Neural progenitor cell (in vitro differentiated cells): ENCODE measurements around the gene SPINK6. TPM values are rescaled to one million over a fixed set of nuclear protein-coding genes. Genes with fewer than 3 reads are reported as not detected.

Experiments
- DNase-seq: peaks from one replicate; pipeline ENCODE4 v3.0.0-alpha.2; 2016; ENCODE audit warnings: low spot score
- H2AFZ ChIP-seq: fragments of 200-600 bp; sonication (generic); replicated peaks from 2 replicates; pipeline ENCODE4 v1.6.1; 2016; ENCODE audit warnings: antibody characterized with exemption
- H3F3A ChIP-seq: fragments of 200-600 bp; sonication (generic); 2 replicates; pipeline ENCODE4 v1.6.1; 2016; ENCODE audit warnings: antibody characterized with exemption, low read depth
- H3K27ac ChIP-seq: fragments of 200-600 bp; sonication (generic); 2 replicates; pipeline ENCODE4 v1.5.1; 2016; ENCODE audit warnings: mild to moderate bottlenecking
- H3K27me3 ChIP-seq: fragments of 200-600 bp; sonication (generic); 2 replicates; pipeline ENCODE4 v1.6.1; 2016; ENCODE audit warnings: mild to moderate bottlenecking, moderate library complexity
- H3K36me3 ChIP-seq: fragments of 200-600 bp; sonication (generic); 2 replicates; pipeline ENCODE4 v1.5.1; 2016
- H3K4me1 ChIP-seq: fragments of 200-600 bp; sonication (generic); 2 replicates; pipeline ENCODE4 v1.6.1; 2016; ENCODE audit warnings: mixed run types
- H3K4me2 ChIP-seq: fragments of 200-600 bp; sonication (generic); 2 replicates; pipeline ENCODE4 v1.6.1; 2016
- H3K4me3 ChIP-seq: fragments of 200-600 bp; sonication (generic); 2 replicates; pipeline ENCODE4 v1.5.1; 2016
- H3K79me2 ChIP-seq: fragments of 200-600 bp; sonication (generic); 2 replicates; pipeline ENCODE4 v1.6.1; 2016; ENCODE audit warnings: low read depth
- H3K9ac ChIP-seq: fragments of 200-600 bp; sonication (generic); 2 replicates; pipeline ENCODE4 v1.6.1; 2016
- H3K9me3 ChIP-seq: fragments of 200-600 bp; sonication (generic); 2 replicates; pipeline ENCODE4 v1.5.1; 2016; ENCODE audit warnings: low read depth
- H4K20me1 ChIP-seq: fragments of 200-600 bp; sonication (generic); 2 replicates; pipeline ENCODE4 v1.6.1; 2016; ENCODE audit warnings: low read depth
- H3K27ac Mint-ChIP-seq: 3 replicates; pipeline ENCODE4 v1.8.0; 2021; ENCODE audit warnings: mixed read lengths
- H3K27me3 Mint-ChIP-seq: 2 replicates; pipeline ENCODE4 v1.8.0; 2022; ENCODE audit warnings: low read depth, mild to moderate bottlenecking, inconsistent platforms, moderate library complexity, mixed read lengths; ENCODE audit not compliant: insufficient read depth
- H3K36me3 Mint-ChIP-seq: 3 replicates; pipeline ENCODE4 v1.8.0; 2021; ENCODE audit warnings: mixed read lengths
- H3K4me1 Mint-ChIP-seq: 3 replicates; pipeline ENCODE4 v1.8.0; 2021; ENCODE audit warnings: mixed read lengths
- H3K4me3 Mint-ChIP-seq: 3 replicates; pipeline ENCODE4 v1.8.0; 2021; ENCODE audit warnings: mild to moderate bottlenecking, moderate library complexity, mixed read lengths
- H3K9me3 Mint-ChIP-seq: 3 replicates; pipeline ENCODE4 v1.8.0; 2020; ENCODE audit warnings: mixed read lengths
- EZH2 ChIP-seq: fragments of 200-600 bp; sonication (generic); IDR thresholded peaks from 2 replicates; pipeline ENCODE4 v1.6.1; 2017; ENCODE audit warnings: antibody characterized with exemption, mild to moderate bottlenecking, moderate library complexity
- EZH2phosphoT487 ChIP-seq: fragments of 200-600 bp; sonication (generic); IDR thresholded peaks from 2 replicates; pipeline ENCODE4 v1.6.1; 2017; ENCODE audit warnings: antibody characterized with exemption
- total RNA-seq: library from RNA; depleted of rRNA; stranded (reverse); fragments of >200 nt; gene quantifications from 2 replicates; pipeline ENCODE4 v1.2.3, GENCODE V29; 2015; ENCODE audit warnings: low replicate concordance
- TF ChIP-seq, protein P1 (sequence below): fragments of 200-600 bp; sonication (generic); IDR thresholded peaks from 2 replicates; pipeline ENCODE4 v1.5.1; 2017; ENCODE audit warnings: antibody characterized with exemption, mild to moderate bottlenecking

Gene SPINK6
- total RNA-seq, 1 donor from 2014 or later, result not detected

DNA sequence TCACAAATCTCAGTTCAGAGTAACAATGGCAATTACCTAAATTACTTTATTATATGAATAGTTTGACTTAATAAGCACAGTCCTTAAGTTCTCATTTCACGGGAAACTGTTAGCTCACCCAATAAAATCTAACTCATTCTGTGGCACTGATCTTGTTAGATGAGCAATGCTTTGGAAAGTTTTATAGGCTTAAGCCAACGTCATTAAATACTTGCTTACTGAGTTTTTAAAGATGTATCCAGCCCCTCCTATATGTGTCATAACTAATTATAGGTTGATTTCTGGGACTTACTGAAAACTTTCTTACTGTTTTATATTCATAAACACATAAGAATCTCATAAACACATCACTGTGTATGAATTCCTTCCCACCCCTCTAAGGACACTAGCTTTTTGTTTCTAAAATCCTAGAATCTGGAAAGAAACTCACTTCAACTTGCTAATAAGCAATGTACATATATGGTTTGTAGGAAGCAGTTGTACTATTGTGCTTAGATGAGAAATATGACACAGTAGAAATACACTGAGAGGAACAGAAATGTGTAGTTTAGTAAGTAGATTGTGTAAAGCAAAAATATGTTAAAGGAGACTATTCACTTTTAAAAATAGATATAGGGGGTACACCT, 21.4 kb downstream of the SPINK6 start:
- Histone ChIP-seq H3F3A (no peaks in the 10 kb centered on the region), H3K27ac (no peak overlapping the region), H3K9me3 (no peaks in the 10 kb centered on the region), H4K20me1 (no peaks in the 10 kb centered on the region), H3K27me3 (no peaks in the 10 kb centered on the region), H2AFZ (no peak overlapping the region), H3K79me2 (no peaks in the 10 kb centered on the region), H3K4me3 (no peak overlapping the region), H3K4me2 (no peak overlapping the region), H3K4me1 (no peaks in the 10 kb centered on the region), H3K36me3 (no peaks in the 10 kb centered on the region), H3K9ac (no peak overlapping the region)
- H3K4me3 Mint-ChIP-seq, result no peak overlapping the region
- H3K27me3 Mint-ChIP-seq, result no peaks in the 10 kb centered on the region
- no peaks in the 10 kb centered on the region for H3K4me1 Mint-ChIP-seq
- no peak for TF ChIP-seq EZH2
- TF ChIP-seq EZH2phosphoT487, result no peak
- TF ChIP-seq, protein P1, sequence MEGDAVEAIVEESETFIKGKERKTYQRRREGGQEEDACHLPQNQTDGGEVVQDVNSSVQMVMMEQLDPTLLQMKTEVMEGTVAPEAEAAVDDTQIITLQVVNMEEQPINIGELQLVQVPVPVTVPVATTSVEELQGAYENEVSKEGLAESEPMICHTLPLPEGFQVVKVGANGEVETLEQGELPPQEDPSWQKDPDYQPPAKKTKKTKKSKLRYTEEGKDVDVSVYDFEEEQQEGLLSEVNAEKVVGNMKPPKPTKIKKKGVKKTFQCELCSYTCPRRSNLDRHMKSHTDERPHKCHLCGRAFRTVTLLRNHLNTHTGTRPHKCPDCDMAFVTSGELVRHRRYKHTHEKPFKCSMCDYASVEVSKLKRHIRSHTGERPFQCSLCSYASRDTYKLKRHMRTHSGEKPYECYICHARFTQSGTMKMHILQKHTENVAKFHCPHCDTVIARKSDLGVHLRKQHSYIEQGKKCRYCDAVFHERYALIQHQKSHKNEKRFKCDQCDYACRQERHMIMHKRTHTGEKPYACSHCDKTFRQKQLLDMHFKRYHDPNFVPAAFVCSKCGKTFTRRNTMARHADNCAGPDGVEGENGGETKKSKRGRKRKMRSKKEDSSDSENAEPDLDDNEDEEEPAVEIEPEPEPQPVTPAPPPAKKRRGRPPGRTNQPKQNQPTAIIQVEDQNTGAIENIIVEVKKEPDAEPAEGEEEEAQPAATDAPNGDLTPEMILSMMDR, result no peak
- no peak overlapping the region for H3K27ac Mint-ChIP-seq
- no peaks in the 10 kb centered on the region for H3K9me3 Mint-ChIP-seq
- no peak for DNase-seq
- H3K36me3 Mint-ChIP-seq, result no peaks in the 10 kb centered on the region

DNA sequence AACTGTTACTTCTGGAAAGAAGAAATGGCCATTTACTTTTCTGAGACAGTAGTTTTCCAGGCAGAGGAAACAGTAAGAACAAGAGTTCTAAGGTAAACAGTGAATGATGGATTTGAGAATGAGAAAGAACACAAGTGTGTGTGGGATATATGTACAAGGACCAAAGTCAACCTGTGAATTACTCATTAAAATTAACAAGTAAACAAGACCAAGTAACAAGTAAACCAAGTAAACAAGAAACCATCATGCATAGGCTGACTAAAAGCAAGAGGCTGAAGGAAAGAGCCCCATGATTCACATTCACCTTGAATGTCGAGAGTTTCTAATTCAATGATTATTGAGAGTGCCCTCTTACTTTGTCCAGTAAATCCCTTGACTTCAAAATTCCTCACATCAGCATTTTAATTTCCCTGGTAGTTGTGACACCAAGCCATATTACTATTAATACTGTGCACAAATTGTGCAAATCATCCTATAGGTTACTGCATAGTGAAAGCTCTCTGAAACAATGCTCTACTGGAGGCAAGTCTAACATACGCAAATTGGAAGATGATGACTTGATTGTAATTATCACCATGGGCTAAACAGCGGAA, 25.6 kb downstream of the SPINK6 start:
- Histone ChIP-seq H3K4me3 (no peak overlapping the region), H4K20me1 (no peaks in the 10 kb centered on the region), H3K4me2 (no peak overlapping the region), H3K4me1 (no peaks in the 10 kb centered on the region), H3K36me3 (no peaks in the 10 kb centered on the region), H2AFZ (no peak overlapping the region), H3K27ac (no peak overlapping the region), H3K9ac (no peak overlapping the region), H3F3A (no peaks in the 10 kb centered on the region), H3K79me2 (no peaks in the 10 kb centered on the region), H3K9me3 (no peaks in the 10 kb centered on the region), H3K27me3 (no peaks in the 10 kb centered on the region)
- Mint-ChIP-seq H3K9me3 (peaks cover 2% of the 10 kb centered on the region), H3K27ac (no peak overlapping the region), H3K4me3 (no peak overlapping the region), H3K4me1 (peaks cover 4% of the 10 kb centered on the region), H3K27me3 (no peaks in the 10 kb centered on the region), H3K36me3 (no peaks in the 10 kb centered on the region)
- TF ChIP-seq EZH2phosphoT487 (no peak), EZH2 (no peak)
- TF ChIP-seq, protein P1, result no peak
- DNase-seq, result no peak

DNA sequence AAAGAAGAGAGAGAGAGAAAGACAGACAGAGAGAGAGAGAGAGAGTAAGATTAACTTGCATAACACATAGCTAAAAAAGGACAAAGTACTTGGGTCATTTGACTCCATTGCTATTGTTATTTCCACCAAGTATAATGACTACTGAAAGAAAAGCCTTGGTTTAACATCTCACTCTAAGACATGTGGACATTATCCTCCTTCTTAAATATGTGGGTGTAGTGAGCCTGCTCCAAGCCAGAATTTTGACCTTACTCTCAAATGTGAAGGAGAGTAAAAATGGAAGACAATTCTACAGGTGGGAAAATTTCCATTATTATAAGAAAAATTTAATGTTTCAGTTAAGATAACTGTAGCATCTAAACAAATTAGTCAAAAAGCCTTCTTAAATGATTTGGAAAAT, 27.0 kb downstream of the SPINK6 start:
- Histone ChIP-seq H3F3A (no peaks in the 10 kb centered on the region), H3K9ac (no peak overlapping the region), H4K20me1 (no peaks in the 10 kb centered on the region), H3K9me3 (no peaks in the 10 kb centered on the region), H2AFZ (no peak overlapping the region), H3K4me3 (no peak overlapping the region), H3K36me3 (no peaks in the 10 kb centered on the region), H3K4me1 (no peaks in the 10 kb centered on the region), H3K79me2 (no peaks in the 10 kb centered on the region), H3K27ac (no peak overlapping the region), H3K4me2 (no peak overlapping the region), H3K27me3 (no peaks in the 10 kb centered on the region)
- Mint-ChIP-seq H3K36me3 (no peaks in the 10 kb centered on the region), H3K27me3 (no peaks in the 10 kb centered on the region), H3K4me3 (no peak overlapping the region), H3K9me3 (peaks cover 2% of the 10 kb centered on the region), H3K27ac (no peak overlapping the region), H3K4me1 (peaks cover 4% of the 10 kb centered on the region)
- TF ChIP-seq EZH2phosphoT487 (no peak), EZH2 (no peak)
- TF ChIP-seq, protein P1, result no peak
- no peak for DNase-seq
